ENCODE results near the gene SLCO2A1.

SLCO2A1 gene

DNA sequence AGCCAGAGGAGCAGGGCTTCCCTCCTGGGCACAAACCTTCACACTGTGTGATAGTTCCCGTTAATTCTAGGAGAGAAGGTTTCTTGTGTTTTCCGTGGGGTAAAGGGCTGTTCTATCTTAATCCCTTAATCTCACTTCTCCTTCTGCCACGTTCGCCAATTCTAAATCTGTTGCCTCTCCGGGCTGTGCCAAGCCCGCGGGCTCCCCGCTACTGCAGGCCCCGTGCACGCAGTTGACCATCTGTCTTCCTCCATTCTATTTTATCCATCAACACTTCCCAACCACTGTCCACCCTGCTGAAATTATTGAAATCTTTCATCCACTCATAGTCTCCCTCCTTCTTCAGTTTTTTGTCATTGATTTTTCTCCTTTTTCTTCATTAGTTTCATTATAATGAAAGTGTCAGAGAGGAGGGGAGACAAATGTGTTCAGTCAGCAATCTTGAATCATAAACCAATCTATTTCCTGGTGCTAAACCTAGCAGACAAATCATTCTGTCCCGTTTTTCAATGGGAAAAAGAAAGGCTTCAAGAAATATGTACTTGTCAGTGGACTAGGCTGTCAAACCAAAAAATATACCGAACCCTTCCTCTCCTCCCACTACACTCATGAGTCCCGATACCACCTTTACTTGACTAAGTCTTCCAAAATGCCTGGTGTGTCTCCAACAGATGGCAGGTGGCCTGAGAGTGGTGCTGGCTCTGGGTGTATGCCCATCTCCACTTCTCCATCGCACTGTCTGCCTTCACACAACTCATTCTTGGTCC, 39.6 kb downstream of the SLCO2A1 start:
- TF ChIP-seq, protein P1, sequence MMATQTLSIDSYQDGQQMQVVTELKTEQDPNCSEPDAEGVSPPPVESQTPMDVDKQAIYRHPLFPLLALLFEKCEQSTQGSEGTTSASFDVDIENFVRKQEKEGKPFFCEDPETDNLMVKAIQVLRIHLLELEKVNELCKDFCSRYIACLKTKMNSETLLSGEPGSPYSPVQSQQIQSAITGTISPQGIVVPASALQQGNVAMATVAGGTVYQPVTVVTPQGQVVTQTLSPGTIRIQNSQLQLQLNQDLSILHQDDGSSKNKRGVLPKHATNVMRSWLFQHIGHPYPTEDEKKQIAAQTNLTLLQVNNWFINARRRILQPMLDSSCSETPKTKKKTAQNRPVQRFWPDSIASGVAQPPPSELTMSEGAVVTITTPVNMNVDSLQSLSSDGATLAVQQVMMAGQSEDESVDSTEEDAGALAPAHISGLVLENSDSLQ (IDR thresholded peaks at IDR 0.05) = no peak
- TF ChIP-seq FOXK2 (IDR thresholded peaks at IDR 0.05) (no peak), HDGF (IDR thresholded peaks at IDR 0.05; ENCODE audit: borderline replicate concordance) (no peak), CTBP1 (IDR thresholded peaks at IDR 0.05; ENCODE audit: borderline replicate concordance) (no peak)
- ChIA-PET POLR2A (no interaction called here), CTCF (no interaction called here)
- DNase-seq (ENCODE audit: extremely low spot score) = no peak

- no peak for TF ChIP-seq FOXA1 (IDR thresholded peaks at IDR 0.05)
- TF ChIP-seq BHLHE40 (IDR thresholded peaks at IDR 0.05; ENCODE audit: borderline replicate concordance) = no peak
- no peak for TF ChIP-seq LEF1 (IDR thresholded peaks at IDR 0.05; ENCODE audit: borderline replicate concordance)
- no peak for TF ChIP-seq ZNF384 (IDR thresholded peaks at IDR 0.05)
- no peak for TF ChIP-seq HDGF (IDR thresholded peaks at IDR 0.05; ENCODE audit: borderline replicate concordance)
- TF ChIP-seq FOXM1 (IDR thresholded peaks at IDR 0.05; ENCODE audit: borderline replicate concordance) = no peak
- no peak for TF ChIP-seq CTBP1 (IDR thresholded peaks at IDR 0.05; ENCODE audit: borderline replicate concordance)
- TF ChIP-seq ARNT (IDR thresholded peaks at IDR 0.05) = no peak
- no peak for TF ChIP-seq FOXK2 (IDR thresholded peaks at IDR 0.05)
- no peak for TF ChIP-seq SUZ12 (IDR thresholded peaks at IDR 0.05)
- no peak for TF ChIP-seq ELF4 (IDR thresholded peaks at IDR 0.05)
- no peak for TF ChIP-seq TARDBP (IDR thresholded peaks at IDR 0.05)
- TF ChIP-seq, protein P1 (IDR thresholded peaks at IDR 0.05) = no peak
- no peak for TF ChIP-seq NFRKB (IDR thresholded peaks at IDR 0.05)
- TF ChIP-seq L3MBTL2 (conservative IDR thresholded peaks at IDR 0.05) = no peak
- no peak for TF ChIP-seq SP1 (IDR thresholded peaks at IDR 0.05)
- DNase-seq (ENCODE audit: extremely low spot score) = no peak
- ChIA-PET POLR2A (no interaction called here), CTCF (no interaction called here)
Measured at GRCh38 chr3:133988631-133989161, 41.0 kb downstream of the SLCO2A1 start.

GRCh38 chr3:133987948-133988484, 41.7 kb downstream of the SLCO2A1 start:
- POLR2A ChIA-PET = no interaction called here
- no peak for TF ChIP-seq ZNF384 (IDR thresholded peaks at IDR 0.05)
- TF ChIP-seq SP1 (IDR thresholded peaks at IDR 0.05) = no peak
- no peak for TF ChIP-seq FOXA1 (IDR thresholded peaks at IDR 0.05)

DNA sequence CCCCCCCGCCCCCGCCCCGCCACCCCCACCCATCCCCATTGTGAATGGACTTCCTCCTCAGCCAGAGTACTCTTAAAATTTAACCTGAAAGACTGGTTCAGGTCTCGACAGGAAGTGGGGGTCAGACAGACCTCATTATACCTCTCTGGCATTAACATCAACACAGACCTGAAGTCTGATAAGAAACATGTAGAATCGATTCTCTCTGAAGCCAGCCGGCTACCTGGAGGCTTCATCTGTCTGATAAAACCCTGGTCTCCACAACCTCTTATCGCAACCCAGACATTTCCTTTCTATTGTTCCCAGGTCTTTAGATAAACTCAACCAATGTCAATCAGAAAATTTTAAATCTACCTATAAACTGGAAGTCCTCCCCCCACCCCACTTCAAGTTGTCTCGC, 42.6 kb downstream of the SLCO2A1 start:
- ChIA-PET POLR2A (no interaction called here), CTCF (no interaction called here)
- TF ChIP-seq SP1 (IDR thresholded peaks at IDR 0.05) = no peak
- TF ChIP-seq BHLHE40 (IDR thresholded peaks at IDR 0.05; ENCODE audit: borderline replicate concordance) = no peak
- TF ChIP-seq, protein P1 (IDR thresholded peaks at IDR 0.05) = no peak
- TF ChIP-seq HDGF (IDR thresholded peaks at IDR 0.05; ENCODE audit: borderline replicate concordance) = no peak
- no peak for TF ChIP-seq LEF1 (IDR thresholded peaks at IDR 0.05; ENCODE audit: borderline replicate concordance)
- no peak for TF ChIP-seq ELF4 (IDR thresholded peaks at IDR 0.05)
- no peak for TF ChIP-seq L3MBTL2 (conservative IDR thresholded peaks at IDR 0.05)
- TF ChIP-seq ARNT (IDR thresholded peaks at IDR 0.05) = no peak
- no peak for TF ChIP-seq ZNF384 (IDR thresholded peaks at IDR 0.05)
- no peak for TF ChIP-seq FOXM1 (IDR thresholded peaks at IDR 0.05; ENCODE audit: borderline replicate concordance)
- no peak for TF ChIP-seq SUZ12 (IDR thresholded peaks at IDR 0.05)
- no peak for TF ChIP-seq NFRKB (IDR thresholded peaks at IDR 0.05)
- no peak for TF ChIP-seq TARDBP (IDR thresholded peaks at IDR 0.05)
- no peak for TF ChIP-seq FOXK2 (IDR thresholded peaks at IDR 0.05)
- TF ChIP-seq CTBP1 (IDR thresholded peaks at IDR 0.05; ENCODE audit: borderline replicate concordance) = no peak
- DNase-seq (ENCODE audit: extremely low spot score) = no peak

More at GRCh38 chr3:133987948-133988484, 41.7 kb downstream of the SLCO2A1 start:
- DNase-seq (ENCODE audit: extremely low spot score) = no peak
- CTCF ChIA-PET = no interaction called here

- ChIA-PET CTCF (no interaction called here), POLR2A (no interaction called here)
- TF ChIP-seq ZNF384 (IDR thresholded peaks at IDR 0.05) (no peak), HDGF (IDR thresholded peaks at IDR 0.05; ENCODE audit: borderline replicate concordance) (no peak), NFRKB (IDR thresholded peaks at IDR 0.05) (no peak), LEF1 (IDR thresholded peaks at IDR 0.05; ENCODE audit: borderline replicate concordance) (no peak), TARDBP (IDR thresholded peaks at IDR 0.05) (no peak), ELF4 (IDR thresholded peaks at IDR 0.05) (no peak), CTBP1 (IDR thresholded peaks at IDR 0.05; ENCODE audit: borderline replicate concordance) (no peak), SP1 (IDR thresholded peaks at IDR 0.05) (no peak), ARNT (IDR thresholded peaks at IDR 0.05) (no peak), FOXM1 (IDR thresholded peaks at IDR 0.05; ENCODE audit: borderline replicate concordance) (no peak), BHLHE40 (IDR thresholded peaks at IDR 0.05; ENCODE audit: borderline replicate concordance) (no peak), FOXA1 (IDR thresholded peaks at IDR 0.05) (no peak), FOXK2 (IDR thresholded peaks at IDR 0.05) (no peak), SUZ12 (IDR thresholded peaks at IDR 0.05) (no peak), L3MBTL2 (conservative IDR thresholded peaks at IDR 0.05) (no peak)
- TF ChIP-seq, protein P1 (IDR thresholded peaks at IDR 0.05) = no peak
- no peak for DNase-seq (ENCODE audit: extremely low spot score)
Measured at GRCh38 chr3:133986311-133986710, 43.4 kb downstream of the SLCO2A1 start.

Data from HEK293T (cell line).